Stomach (tissue), 9 donors: ENCODE results near the gene CEP72. TPM values are rescaled to one million over a fixed set of nuclear protein-coding genes. Genes with fewer than 3 reads are reported as not detected.

Source experiments
- DNase-seq, 2 donors: peaks; one replicate each; pipeline versions ENCODE4 v3.0.0 to v3.0.0-alpha.2; 2013 to 2019
- H3K27ac ChIP-seq, 5 donors: fragments of 200-600 bp in 4 of 5; sonication (generic) in 4 of 5; one replicate each; pipeline ENCODE4 v1.5.1; 2013 to 2019; ENCODE audit warnings: mild to moderate bottlenecking in 1 of 5, moderate library complexity in 1 of 5
- H3K27me3 ChIP-seq, 3 donors: fragments of 200-600 bp; sonication (generic); one replicate each; pipeline ENCODE4 v1.5.1; 2017 to 2019; ENCODE audit warnings: mixed run types in 1 of 3
- H3K36me3 ChIP-seq, 4 donors: fragments of 200-600 bp; sonication (generic); 1 replicate in 3 of 4; 2 replicates in 1 of 4; pipeline ENCODE4 v1.5.1; 2016 to 2019
- H3K4me1 ChIP-seq, 4 donors: fragments of 200-600 bp; sonication (generic); one replicate each; pipeline ENCODE4 v1.5.1; 2016 to 2019
- H3K4me3 ChIP-seq, 4 donors: fragments of 200-600 bp; sonication (generic) in 3 of 4; one replicate each; pipeline ENCODE4 v1.5.1; 2016 to 2019; ENCODE audit warnings: mild to moderate bottlenecking in 1 of 4
- H3K9me3 ChIP-seq, 4 donors: fragments of 200-600 bp; sonication (generic); one replicate each; pipeline ENCODE4 v1.5.1; 2016 to 2019
- CTCF ChIP-seq, 7 experiments: fragments of 450-650 bp in 4 of 7; fragments of 200-600 bp in 3 of 7; sonication (generic) in 3 of 7; IDR thresholded peaks; one replicate each; pipeline ENCODE4 v1.5.1; 2016 to 2019; ENCODE audit warnings: antibody characterized with exemption in 7 of 7, control low read depth in 2 of 7, mild to moderate bottlenecking in 1 of 7
- EP300 ChIP-seq: sonication (generic); formaldehyde crosslinking; IDR thresholded peaks from one replicate; pipeline ENCODE4 v1.6.1; 2017; ENCODE audit warnings: antibody characterized with exemption
- POLR2A ChIP-seq, 4 donors: fragments of 450-650 bp; IDR thresholded peaks; one replicate each; pipeline ENCODE4 v1.6.1; 2016; ENCODE audit warnings: antibody characterized with exemption in 4 of 4, control low read depth in 2 of 4, mild to moderate bottlenecking in 1 of 4, moderate library complexity in 1 of 4
- POLR2AphosphoS5 ChIP-seq, 3 donors: sonication (generic); formaldehyde crosslinking; IDR thresholded peaks; one replicate each; pipeline ENCODE4 v1.6.1; 2016; ENCODE audit warnings: antibody characterized with exemption in 3 of 3
- WGBS, 5 donors: extraction: QIAGEN DNeasy Blood & Tissue Kit in 3 of 5; methylation state at CpG; one replicate each; pipeline versions ENCODE4 v1.1.5 to v1.1.7; 2013 to 2018; 5-methylcytosine and 5-hydroxymethylcytosine counted together
- intact Hi-C: fragments of 100-400 bp; cut with DNase I; formaldehyde crosslinking; loops from one replicate; pipeline ENCODE4 v1.15.1; 2023; ENCODE audit warnings: low total_unique reads
- polyA plus RNA-seq, 3 donors: library from polyadenylated mRNA; stranded (reverse); fragments of 200-250 nt; gene quantifications; one replicate each; pipeline ENCODE4 v1.2.3, GENCODE V29; 2013
- total RNA-seq, 5 donors: library from RNA; depleted of rRNA; stranded (reverse); fragments of >200 nt; gene quantifications; one replicate each; pipeline versions ENCODE4 v1.1.0 to v1.2.3, GENCODE V29; 2014 to 2016
- donor health status: healthy with polysubstance abuse.
- donor health status: Bipolar disorder and iron deficiency.
- donor health status: healthy.

Gene CEP72
- total and polyA plus RNA-seq, 8 donors = 0.14 to 11.1 (median 2.1) TPM

GRCh38 chr5:647727-648126, 35.6 kb downstream of the CEP72 start:
- Histone ChIP-seq H3K27me3 (no peaks in the 10 kb centered on the region), H3K27ac (no peak overlapping the region), H3K4me3 (no peak overlapping the region), H3K36me3 (peaks cover 4 to 67% (median 58%) of the 10 kb centered on the region in 4 donors), H3K9me3 (no peaks in the 10 kb centered on the region), H3K4me1 (no peaks in the 10 kb centered on the region)
- WGBS, 5 donors = 96 to 99% (median 98%) methylated on average over 9 of the region's 9 CpGs
- TF ChIP-seq POLR2A (IDR thresholded peaks at IDR 0.05) (no peak), POLR2AphosphoS5 (IDR thresholded peaks at IDR 0.05) (no peak), CTCF (IDR thresholded peaks at IDR 0.05) (no peak), EP300 (no peak)
- intact Hi-C loops = no loop called here
- no peak for DNase-seq

- H3K4me3 ChIP-seq = no peak overlapping the region
- intact Hi-C loops = no loop called here
- H3K27ac ChIP-seq = no peak overlapping the region
- DNase-seq = no peak
- 88 to 94% (median 92%) methylated on average over 15 to 16 of the region's 16 CpGs for WGBS, 5 donors
- H3K36me3 ChIP-seq = peaks cover 4 to 51% (median 37%) of the 10 kb centered on the region in 4 donors
- no peaks in the 10 kb centered on the region for H3K4me1 ChIP-seq
- H3K27me3 ChIP-seq = no peaks in the 10 kb centered on the region
- no peaks in the 10 kb centered on the region for H3K9me3 ChIP-seq
- TF ChIP-seq EP300 (no peak), POLR2A (IDR thresholded peaks at IDR 0.05) (no peak), CTCF (IDR thresholded peaks at IDR 0.05) (no peak), POLR2AphosphoS5 (IDR thresholded peaks at IDR 0.05) (no peak)
Measured at GRCh38 chr5:651296-652022, 39.3 kb downstream of the CEP72 start.

- TF ChIP-seq POLR2AphosphoS5 (IDR thresholded peaks at IDR 0.05) (no peak), CTCF (IDR thresholded peaks at IDR 0.05) (no peak), POLR2A (IDR thresholded peaks at IDR 0.05) (no peak), EP300 (no peak)
- no peaks in the 10 kb centered on the region for H3K4me1 ChIP-seq
- no peak overlapping the region for H3K4me3 ChIP-seq
- H3K9me3 ChIP-seq = no peaks in the 10 kb centered on the region
- H3K27ac ChIP-seq = no peak overlapping the region
- WGBS, 5 donors = 93 to 100% (median 97%) methylated on average over 5 to 8 of the region's 8 CpGs
- no peak for DNase-seq
- peaks cover 4 to 46% (median 35%) of the 10 kb centered on the region in 4 donors for H3K36me3 ChIP-seq
- no peaks in the 10 kb centered on the region for H3K27me3 ChIP-seq
- intact Hi-C loops = no loop called here
Measured at GRCh38 chr5:652023-652515, 39.9 kb downstream of the CEP72 start.

GRCh38 chr5:652773-653350, 40.7 kb downstream of the CEP72 start:
- TF ChIP-seq EP300 (no peak), POLR2AphosphoS5 (IDR thresholded peaks at IDR 0.05) (no peak)
- 82 to 95% (median 89%) methylated on average over 11 of the region's 11 CpGs for WGBS, 5 donors
- no peaks in the 10 kb centered on the region for H3K27me3 ChIP-seq
- no peaks in the 10 kb centered on the region for H3K9me3 ChIP-seq
- H3K36me3 ChIP-seq = peaks cover 2 to 46% (median 36%) of the 10 kb centered on the region in 4 donors
- intact Hi-C loops = no loop called here
- H3K4me1 ChIP-seq = no peaks in the 10 kb centered on the region
- no peak for DNase-seq
- no peak overlapping the region for H3K4me3 ChIP-seq
- no peak overlapping the region for H3K27ac ChIP-seq
